HEK293T (cell line): ENCODE data around the gene LIPC.

Experiments used
- BHLHE40 ChIP-seq: fragments of 450-650 bp; IDR thresholded peaks from 2 replicates; pipeline ENCODE4 v1.6.1; 2016; ENCODE audit warnings: mild to moderate bottlenecking, moderate library complexity, borderline replicate concordance
- ELF4 ChIP-seq: fragments of 450-650 bp; IDR thresholded peaks from 2 replicates; pipeline ENCODE4 v1.6.1; 2017; ENCODE audit warnings: antibody characterized with exemption
- FOXM1 ChIP-seq: fragments of 450-650 bp; IDR thresholded peaks from 2 replicates; pipeline ENCODE4 v1.6.1; 2017; ENCODE audit warnings: mild to moderate bottlenecking, borderline replicate concordance
- LEF1 ChIP-seq: fragments of 450-650 bp; IDR thresholded peaks from 2 replicates; pipeline ENCODE4 v1.6.1; 2017; ENCODE audit warnings: mild to moderate bottlenecking, borderline replicate concordance

DNA sequence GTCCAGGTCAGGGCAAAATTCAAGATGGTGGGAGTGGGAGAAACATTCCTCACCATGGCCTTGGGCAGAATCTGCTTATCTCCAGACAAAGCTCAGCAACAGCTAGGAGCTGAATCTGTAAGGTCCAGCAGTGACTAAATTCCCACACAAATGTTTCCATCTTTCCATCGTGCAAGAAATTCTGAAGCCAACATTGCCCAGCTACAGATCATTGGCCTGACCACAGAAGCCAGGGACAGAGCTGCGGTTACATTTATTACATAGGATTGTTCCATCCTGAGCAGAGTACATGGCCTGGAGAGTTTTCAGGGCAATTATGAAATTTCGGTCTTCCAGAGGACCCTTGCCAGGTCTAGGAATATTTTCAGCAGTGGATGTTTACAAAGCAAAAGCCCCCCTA lies 100.3 kb downstream of the LIPC start:
- no peak for TF ChIP-seq BHLHE40
- no peak for TF ChIP-seq LEF1
- no peak for TF ChIP-seq FOXM1
- TF ChIP-seq ELF4, result no peak
